ENCODE measurements around the gene KRTAP4-9.

DNA sequence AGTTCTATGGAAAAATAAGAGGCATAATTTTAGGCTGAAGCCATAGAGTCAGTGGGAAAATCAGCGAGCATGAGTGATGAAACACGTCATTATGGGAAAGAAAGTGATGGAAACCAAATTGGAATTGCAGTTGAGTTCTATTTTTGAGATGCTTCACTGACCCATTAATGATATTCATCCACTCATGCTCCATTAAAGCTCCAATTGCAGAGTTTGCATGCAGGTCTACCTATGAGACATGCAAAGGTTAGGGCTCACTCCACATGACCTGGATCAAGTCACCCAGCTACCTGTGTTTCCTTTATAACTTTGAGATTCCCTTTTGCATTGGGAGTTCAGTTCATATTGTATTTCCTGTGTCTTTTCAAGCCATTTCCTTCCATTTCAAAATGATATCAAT, 31.5 kb upstream of the KRTAP4-9 start:
- TF ChIP-seq POLR2AphosphoS5 (IDR thresholded peaks at IDR 0.05; ENCODE audit: low read depth) (no peak), CTCF (IDR thresholded peaks at IDR 0.05; ENCODE audit: insufficient read depth, low read length) (no peak), GABPA (IDR thresholded peaks at IDR 0.05; ENCODE audit: low read depth) (no peak), REST (IDR thresholded peaks at IDR 0.05; ENCODE audit: insufficient replicate concordance, low read depth) (no peak)

Measured in HL-60 (cell line).